H1 (cell line): ENCODE results near the gene SLC7A5. TPM values are rescaled to one million over a fixed set of nuclear protein-coding genes. Genes with fewer than 3 reads are reported as not detected.

Source experiments
- CTCF ChIA-PET: fragments of 300-600 bp; sonication (Branson Sonifier 250); formaldehyde crosslinking; loops from one replicate; lab custom pipeline; 2021; ENCODE audit not compliant: partially characterized antibody; lab: Charles Lee
- POLR2A ChIA-PET: fragments of 300-600 bp; sonication (Branson Sonifier 250); formaldehyde crosslinking; loops from one replicate; lab custom pipeline; 2021; ENCODE audit warnings: inconsistent platforms; ENCODE audit not compliant: partially characterized antibody; lab: Charles Lee
- DNase-seq, 2 experiments: peaks; one replicate each; pipeline versions ENCODE4 v3.0.0 to v3.0.0-alpha.2; 2010 to 2022; ENCODE audit warnings: low spot score in 2 of 2, low read depth in 1 of 2, mixed read lengths in 1 of 2
- FAIRE-seq: peaks from 2 replicates; lab custom pipeline; 2011; peaks lifted over from hg19 to GRCh38; lab: Jason Lieb, UNC
- H2AFZ ChIP-seq: 2 replicates; pipeline ENCODE4 v1.8.1; 2012; ENCODE audit warnings: low read length, inconsistent platforms
- H2AK5ac ChIP-seq: 2 replicates; pipeline ENCODE4 v1.6.1; 2013; ENCODE audit warnings: low read depth, low read length
- H2BK120ac ChIP-seq: replicated peaks from 2 replicates; pipeline ENCODE3; 2013; ENCODE audit warnings: low read depth, low read length, inconsistent platforms
- H2BK12ac ChIP-seq: 2 replicates; pipeline ENCODE4 v1.6.1; 2013; ENCODE audit warnings: low read depth, low read length
- H2BK15ac ChIP-seq: 2 replicates; pipeline ENCODE4 v1.6.1; 2013; ENCODE audit warnings: low read length
- H2BK20ac ChIP-seq: 2 replicates; pipeline ENCODE4 v1.6.1; 2013; ENCODE audit warnings: low read length
- H2BK5ac ChIP-seq: 2 replicates; pipeline ENCODE4 v1.6.1; 2013; ENCODE audit warnings: low read depth, low read length
- H3K14ac ChIP-seq: 2 replicates; pipeline ENCODE4 v1.6.1; 2013; ENCODE audit warnings: inconsistent platforms; ENCODE audit not compliant: insufficient read length
- H3K18ac ChIP-seq: 2 replicates; pipeline ENCODE4 v1.6.1; 2013; ENCODE audit warnings: low read length; ENCODE audit errors: extremely low read depth
- H3K23ac ChIP-seq: 2 replicates; pipeline ENCODE4 v1.6.1; 2013; ENCODE audit warnings: inconsistent platforms; ENCODE audit not compliant: insufficient read length
- H3K23me2 ChIP-seq: 2 replicates; pipeline ENCODE4 v1.6.1; 2013; ENCODE audit warnings: low read depth, low read length
- H3K27ac ChIP-seq: 2 replicates; pipeline ENCODE4 v1.6.1; 2011; ENCODE audit warnings: low read depth, low read length, inconsistent platforms
- H3K27me3 ChIP-seq, 4 experiments: replicated peaks in 1 of 4; 1 replicate in 1 of 4; 2 replicates in 3 of 4; pipeline versions ENCODE4 v1.6.1 to v1.8.1; 2011 to 2013; ENCODE audit warnings: low read length in 3 of 4, mild to moderate bottlenecking in 3 of 4, inconsistent platforms in 2 of 4, mixed read lengths in 2 of 4, moderate library complexity in 1 of 4; ENCODE audit not compliant: control insufficient read depth in 3 of 4, insufficient read depth in 3 of 4; ENCODE audit errors: extremely low read depth in 1 of 4
- H3K36me3 ChIP-seq, 4 experiments: 2 replicates each; pipeline versions ENCODE4 v1.6.1 to v1.8.1; 2011 to 2013; ENCODE audit warnings: mild to moderate bottlenecking in 4 of 4, low read length in 3 of 4, moderate library complexity in 2 of 4, control low read depth in 1 of 4, inconsistent platforms in 1 of 4; ENCODE audit not compliant: insufficient read depth in 4 of 4, control insufficient read depth in 2 of 4
- H3K4ac ChIP-seq: replicated peaks from 2 replicates; pipeline ENCODE3; 2013; ENCODE audit warnings: low read length, low read depth, mixed read lengths, inconsistent platforms; ENCODE audit not compliant: insufficient read length
- H3K4me1 ChIP-seq, 4 experiments: replicated peaks in 1 of 4; 1 replicate in 1 of 4; 2 replicates in 3 of 4; pipeline versions ENCODE4 v1.6.1 to v1.8.1; 2011 to 2013; ENCODE audit warnings: low read length in 3 of 4, inconsistent platforms in 2 of 4, mixed read lengths in 1 of 4; ENCODE audit not compliant: insufficient read depth in 4 of 4, control insufficient read depth in 3 of 4
- H3K4me2 ChIP-seq, 2 experiments: 2 replicates each; pipeline versions ENCODE4 v1.6.1 to v1.8.1; 2011 to 2013; ENCODE audit warnings: low read depth in 2 of 2, low read length in 2 of 2, control low read depth in 1 of 2, inconsistent platforms in 1 of 2, mild to moderate bottlenecking in 1 of 2; ENCODE audit not compliant: insufficient read depth in 1 of 2
- H3K4me3 ChIP-seq, 4 experiments: fragments of 200-600, 300-600 bp in 1 of 4; sonication (generic), shearing (Covaris generic), sonication (Bioruptor Twin) in 1 of 4; 2 replicates each; pipeline versions ENCODE4 v1.5.1 to v1.8.1; 2011 to 2016; ENCODE audit warnings: low read length in 4 of 4, low read depth in 3 of 4, control low read depth in 2 of 4, inconsistent platforms in 2 of 4, mild to moderate bottlenecking in 2 of 4, mixed read lengths in 1 of 4, moderate library complexity in 1 of 4; ENCODE audit not compliant: insufficient read depth in 2 of 4; ENCODE audit errors: extremely low read depth in 1 of 4
- H3K56ac ChIP-seq: replicated peaks from 2 replicates; pipeline ENCODE3; 2013; ENCODE audit warnings: low read depth, mild to moderate bottlenecking, mixed read lengths, low read length, inconsistent platforms; ENCODE audit not compliant: insufficient read length
- H3K79me1 ChIP-seq: 2 replicates; pipeline ENCODE4 v1.6.1; 2013; ENCODE audit warnings: low read depth, low read length, control low read depth
- H3K79me2 ChIP-seq, 2 experiments: 2 replicates each; pipeline versions ENCODE4 v1.6.1 to v1.8.1; 2012 to 2013; ENCODE audit warnings: low read length in 2 of 2, mild to moderate bottlenecking in 2 of 2, inconsistent platforms in 1 of 2; ENCODE audit not compliant: insufficient read depth in 2 of 2, control insufficient read depth in 1 of 2
- H3K9ac ChIP-seq, 4 experiments: replicated peaks in 1 of 4; 1 replicate in 1 of 4; 2 replicates in 3 of 4; pipeline versions ENCODE4 v1.6.1 to v1.8.1; 2011 to 2013; ENCODE audit warnings: low read depth in 3 of 4, low read length in 3 of 4, control low read depth in 2 of 4, mild to moderate bottlenecking in 2 of 4, moderate library complexity in 2 of 4, inconsistent platforms in 1 of 4; ENCODE audit errors: extremely low read depth in 1 of 4
- H3K9me3 ChIP-seq, 2 experiments: 2 replicates each; pipeline versions ENCODE4 v1.6.1 to v1.8.1; 2012 to 2013; ENCODE audit warnings: mild to moderate bottlenecking in 2 of 2, moderate library complexity in 2 of 2, control low read depth in 1 of 2, inconsistent platforms in 1 of 2, low read depth in 1 of 2, low read length in 1 of 2, mixed read lengths in 1 of 2; ENCODE audit not compliant: insufficient read depth in 2 of 2
- H4K20me1 ChIP-seq, 2 experiments: replicated peaks in 1 of 2; 2 replicates each; pipeline versions ENCODE3 to v1.8.1; 2011 to 2013; ENCODE audit warnings: inconsistent platforms in 2 of 2, low read length in 2 of 2, mild to moderate bottlenecking in 1 of 2; ENCODE audit not compliant: insufficient read depth in 2 of 2, control insufficient read depth in 1 of 2
- H4K5ac ChIP-seq: 2 replicates; pipeline ENCODE4 v1.6.1; 2013; ENCODE audit warnings: low read length, low read depth, mixed read lengths, inconsistent platforms; ENCODE audit not compliant: insufficient read length
- H4K8ac ChIP-seq: 2 replicates; pipeline ENCODE4 v1.8.0; 2013; ENCODE audit warnings: mild to moderate bottlenecking, moderate library complexity, low read length, inconsistent platforms; ENCODE audit not compliant: insufficient read depth; ENCODE audit errors: extremely low read depth
- H4K91ac ChIP-seq: replicated peaks from 2 replicates; pipeline ENCODE3; 2013; ENCODE audit warnings: low read length, mixed read lengths, inconsistent platforms; ENCODE audit not compliant: insufficient read length
- CEBPB ChIP-seq: IDR thresholded peaks from 2 replicates; pipeline ENCODE4 v1.6.1; 2012; ENCODE audit warnings: low read depth, low read length
- KDM1A ChIP-seq: fragments of 200-600, 300-600 bp; sonication (generic); IDR thresholded peaks from 2 replicates; pipeline ENCODE4 v1.7.1; 2016; ENCODE audit warnings: mild to moderate bottlenecking, low read length, borderline replicate concordance
- RAD21 ChIP-seq, 2 experiments: IDR thresholded peaks in 1 of 2; conservative IDR thresholded peaks in 1 of 2; 2 replicates each; pipeline ENCODE4 v1.6.1; 2011; ENCODE audit warnings: low read depth in 2 of 2, low read length in 2 of 2, improper control_type of control experiment in 1 of 2, inconsistent platforms in 1 of 2, mild to moderate bottlenecking in 1 of 2, moderate library complexity in 1 of 2
- SP2 ChIP-seq: IDR thresholded peaks from 2 replicates; pipeline ENCODE4 v1.6.1; 2012; ENCODE audit warnings: mild to moderate bottlenecking, low read length, inconsistent platforms
- WGBS, 2 experiments: shearing (Covaris generic) in 1 of 2; methylation state at CpG; one replicate each; pipeline versions ENCODE4 v1.1.6 to v1.1.7; 2013 to 2015; ENCODE audit warnings: low lambda C conversion rate in 2 of 2, mixed read lengths in 2 of 2, inconsistent platforms in 1 of 2, low coverage in 1 of 2, missing lambda C conversion rate in 1 of 2; ENCODE audit not compliant: insufficient replicate concordance in 2 of 2, insufficient coverage in 1 of 2, insufficient read length in 1 of 2; ENCODE audit errors: extremely low coverage in 1 of 2, missing lambda C conversion rate in 1 of 2; 5-methylcytosine and 5-hydroxymethylcytosine counted together
- polyA plus RNA-seq, 7 experiments: library from polyadenylated mRNA; depleted of rRNA in 3 of 7; stranded (reverse) in 5 of 7; unstranded in 2 of 7; fragments of >200 nt in 5 of 7; fragments of 200-250 nt in 2 of 7; gene quantifications; 1 replicate in 5 of 7; 2 replicates in 1 of 7; 4 replicates in 1 of 7; pipeline versions ENCODE4 v1.2.1 to v1.2.3, GENCODE V29; 2011 to 2013; ENCODE audit warnings: missing spikeins in 2 of 7, mixed read lengths in 2 of 7
- total RNA-seq: library from RNA; stranded (reverse); fragmentation: NEBNext Ultra II Directional; extraction: Animal tissue kit (Norgen Biotek cat#: 25700); gene quantifications from 2 replicates; pipeline ENCODE4 v1.2.1, GENCODE V29; 2021

SLC7A5 gene
- total and polyA plus RNA-seq, 2 of the 8 experiments (the other 6 are each of a cell fraction or from before 2014, with no cell fraction given), result 68.2 to 341 TPM

- H3K4me3 ChIP-seq, result no peak overlapping the region
- DNase-seq (no peak), FAIRE-seq (no peak)
- POLR2A ChIA-PET, result interaction anchor here (0.7 to 12.6 kb wide), 8 partner anchors 8 to 52 kb away, joined by 3 to 117 read pairs (median 22); partner anchors contain the start of genes KLHDC4 and SLC7A5
- H3K18ac ChIP-seq, result 0 out of 2 replicates have a peak overlapping the region, but pooled peaks have one; percentile 32
- H2AK5ac ChIP-seq, result no peak overlapping the region
- no peak overlapping the region for H4K91ac ChIP-seq
- no peaks in the 10 kb centered on the region for H3K79me2 ChIP-seq
- H3K9ac ChIP-seq, result no peak overlapping the region
- H4K20me1 ChIP-seq, result no peaks in the 10 kb centered on the region
- H3K23ac ChIP-seq, result no peak overlapping the region
- no peak overlapping the region for H3K4ac ChIP-seq
- no peak overlapping the region for H3K27ac ChIP-seq
- no peaks in the 10 kb centered on the region for H3K23me2 ChIP-seq
- 59% methylated on average over 8 of the region's 8 CpGs; no CpG with 5 or more reads in 1 of the 2 experiments for WGBS, 2 experiments
- H3K14ac ChIP-seq, result no peak overlapping the region
- no peaks in the 10 kb centered on the region for H3K79me1 ChIP-seq
- no peaks in the 10 kb centered on the region for H3K36me3 ChIP-seq
- H3K56ac ChIP-seq, result no peak overlapping the region
- TF ChIP-seq SP2 (no peak), KDM1A (peak; percentile 93), CEBPB (no peak), RAD21 (IDR thresholded peaks at IDR 0.05 in 1 of 2, conservative IDR thresholded peaks at IDR 0.05 in 1 of 2; ENCODE audit: low read depth in 2 of 2, low read length in 2 of 2) (no peak)
- TF ChIP-seq, all 59 proteins: peak for 1
- Histone ChIP-seq H2BK12ac (no peak overlapping the region; the same call in 1 of the 2 replicates), H4K8ac (no peak overlapping the region), H2BK120ac (no peak overlapping the region), H3K4me1 (peaks cover 7 to 28% (median 19%) of the 10 kb centered on the region in 4 experiments), H3K9me3 (no peaks in the 10 kb centered on the region), H3K4me2 (no peak overlapping the region), H2BK20ac (0 out of 2 replicates have a peak overlapping the region, but pooled peaks have one; percentile 32), H3K27me3 (no peaks in the 10 kb centered on the region), H2AFZ (no peak overlapping the region), H2BK5ac (no peak overlapping the region), H4K5ac (no peak overlapping the region), H2BK15ac (no peak overlapping the region)
- CTCF ChIA-PET, result interaction anchor here (0.6 to 4.0 kb wide), 13 partner anchors 11 to 772 kb away, joined by 3 to 28 read pairs (median 4); no protein-coding TSS in a partner anchor
Observed at GRCh38 chr16:87817910-87818309, 51.4 kb downstream of the SLC7A5 start.
